ENCODE measurements around the gene SUPT7L.
"Not testable (repeated sequence)": the region's sequence is repeated elsewhere in the genome, so short reads cannot be mapped to it uniquely, and the experiment has no call there.

The SUPT7L gene

DNA sequence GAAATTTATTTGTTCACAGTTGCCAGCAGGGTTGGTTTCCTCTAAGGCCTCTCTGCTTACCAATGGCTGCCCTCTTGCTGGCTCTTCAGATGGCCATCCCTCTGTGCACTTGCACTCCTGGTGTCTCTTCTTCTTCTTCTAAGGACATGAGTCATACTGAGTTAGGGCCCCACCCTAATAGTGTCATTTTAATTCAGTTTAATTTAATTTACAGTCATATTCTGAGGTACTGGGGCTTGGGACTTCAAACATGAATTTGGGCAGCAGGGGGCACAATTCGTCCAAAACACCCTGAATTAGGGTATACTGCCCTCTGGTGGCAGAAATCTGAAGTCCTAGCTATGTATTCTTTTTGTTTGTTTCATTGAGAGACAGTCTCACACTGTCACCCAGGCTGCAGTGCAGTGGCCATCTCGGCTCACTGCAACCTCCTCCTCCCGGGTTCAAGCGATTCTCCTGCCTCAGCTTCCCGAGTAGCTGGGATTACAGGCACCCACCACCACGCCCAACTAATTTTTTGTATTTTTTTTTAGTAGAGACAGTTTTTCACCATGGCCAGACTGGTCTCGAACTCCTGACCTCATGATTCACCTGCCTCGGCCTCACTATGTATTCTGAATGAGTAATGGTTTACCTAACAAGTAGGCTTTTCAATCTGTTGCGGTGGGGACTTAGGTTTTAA, 20.1 kb upstream of the SUPT7L start:
- peak; percentile 96 for DNase-seq

DNA sequence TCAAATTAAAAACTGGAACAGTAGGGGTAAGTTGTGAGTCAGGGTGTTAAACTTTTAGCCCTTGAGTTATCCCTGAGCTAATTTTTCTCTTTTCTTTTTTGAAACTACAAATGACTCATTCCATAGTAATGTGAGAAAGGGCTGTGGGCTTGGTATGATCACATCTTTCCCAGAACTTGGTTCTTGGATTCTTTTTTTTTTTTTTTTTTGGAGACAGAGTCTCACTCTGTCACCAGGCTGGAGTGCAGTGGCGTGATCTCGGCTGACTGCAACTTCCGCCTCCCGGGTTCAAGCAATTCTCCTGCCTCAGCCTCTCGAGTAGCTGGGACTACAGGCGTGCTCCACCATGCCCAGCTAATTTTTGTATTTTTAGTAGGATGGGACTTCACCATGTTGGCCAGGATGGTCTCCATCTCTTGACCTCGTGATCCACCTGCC, 18.9 kb upstream of the SUPT7L start:
- DNase-seq = not testable (repeated sequence)

DNA sequence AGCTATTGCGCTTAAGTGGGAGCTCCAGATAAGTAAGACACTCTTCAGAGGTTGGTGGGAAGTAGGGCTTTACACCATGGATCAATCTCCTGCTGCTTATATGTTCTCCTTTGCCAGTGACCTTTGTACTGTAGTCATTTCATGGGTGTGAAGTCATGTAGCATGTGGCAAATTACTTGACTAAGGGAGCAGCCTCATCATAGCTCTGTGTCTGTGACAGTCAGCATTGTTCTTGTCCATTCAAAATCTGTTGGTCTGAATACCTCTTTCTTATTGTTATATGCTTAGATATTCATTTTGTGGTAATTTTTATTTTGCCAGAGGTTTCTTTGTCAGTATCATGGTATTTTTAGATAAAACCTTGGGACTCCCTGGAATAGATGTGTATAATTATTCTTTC, 18.4 kb upstream of the SUPT7L start:
- no peak for DNase-seq

DNA sequence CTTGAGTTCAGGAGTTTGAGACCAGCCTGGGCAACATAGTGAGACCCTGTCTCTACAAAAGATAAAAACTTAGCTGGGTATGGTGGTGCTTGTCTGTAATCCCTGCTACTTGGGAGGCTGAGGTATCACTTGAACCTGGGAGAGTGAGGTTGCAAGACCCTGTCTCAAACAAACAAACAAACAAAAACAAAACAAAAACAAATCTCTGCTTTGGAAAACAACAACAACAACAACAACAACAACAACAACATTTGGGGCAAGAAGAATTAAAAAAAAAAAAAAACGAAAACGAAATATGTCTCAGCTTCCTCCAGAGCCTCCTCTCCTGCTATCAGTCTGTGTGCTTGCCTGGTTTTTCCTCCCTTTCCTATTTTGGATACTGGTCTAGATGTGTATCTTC, 17.2 kb upstream of the SUPT7L start:
- no peak for DNase-seq

DNA sequence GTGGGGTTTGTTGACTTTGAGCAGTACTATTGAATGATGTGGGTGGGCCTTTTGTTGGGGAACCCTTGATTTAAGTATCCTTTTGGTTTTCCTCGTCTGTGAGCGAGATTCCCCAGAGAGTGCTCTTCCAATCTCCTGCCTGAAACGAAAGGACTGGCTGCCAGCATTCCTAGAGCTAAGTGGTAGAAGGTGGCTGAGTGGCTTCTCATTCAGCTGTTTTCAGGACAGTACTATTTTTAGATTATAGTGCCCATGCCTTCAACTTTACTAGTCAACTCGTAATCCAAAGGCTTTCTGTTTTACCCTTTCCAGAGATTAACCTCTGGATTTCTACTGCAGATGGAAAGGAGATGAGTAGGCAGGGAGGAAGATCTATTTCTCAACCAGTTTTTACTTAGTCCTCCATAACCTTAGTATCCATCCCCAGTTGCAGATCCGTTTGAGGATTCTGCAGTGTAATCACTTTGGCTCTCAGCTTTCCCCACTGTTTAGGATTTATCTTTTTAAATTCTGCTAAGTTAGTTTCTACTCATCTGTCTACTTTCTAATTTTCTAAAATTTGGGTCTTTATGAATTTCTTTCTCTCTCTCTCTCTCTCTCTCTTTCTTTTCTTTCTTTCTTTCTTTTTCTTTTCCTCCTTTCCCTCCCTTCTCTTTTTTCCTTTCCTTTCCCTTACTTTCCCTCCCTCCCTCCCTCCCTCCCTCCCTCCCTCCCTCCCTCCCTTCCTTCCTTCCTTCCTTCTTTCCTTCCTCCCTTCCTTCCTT, 9.5 kb upstream of the SUPT7L start:
- no peak for DNase-seq

DNA sequence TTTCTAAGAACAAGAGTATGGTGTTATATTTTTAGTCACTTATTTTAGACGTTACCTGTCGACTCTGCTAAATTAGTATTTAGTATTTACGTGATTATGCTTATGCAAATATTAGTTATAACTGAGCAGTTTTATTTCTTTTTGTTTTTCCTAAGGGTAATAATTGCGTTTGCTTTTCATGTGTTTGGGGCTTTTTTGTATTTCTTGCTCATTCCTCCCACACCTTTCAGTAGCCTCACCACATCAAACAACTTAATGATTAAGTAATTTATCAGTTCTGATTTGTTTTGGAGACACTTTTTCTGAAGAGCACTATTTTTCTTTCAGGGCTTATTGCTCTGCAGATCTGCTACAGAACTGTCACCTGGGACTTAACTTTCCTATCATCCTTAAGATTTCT, 7.8 kb upstream of the SUPT7L start:
- DNase-seq = no peak

DNA sequence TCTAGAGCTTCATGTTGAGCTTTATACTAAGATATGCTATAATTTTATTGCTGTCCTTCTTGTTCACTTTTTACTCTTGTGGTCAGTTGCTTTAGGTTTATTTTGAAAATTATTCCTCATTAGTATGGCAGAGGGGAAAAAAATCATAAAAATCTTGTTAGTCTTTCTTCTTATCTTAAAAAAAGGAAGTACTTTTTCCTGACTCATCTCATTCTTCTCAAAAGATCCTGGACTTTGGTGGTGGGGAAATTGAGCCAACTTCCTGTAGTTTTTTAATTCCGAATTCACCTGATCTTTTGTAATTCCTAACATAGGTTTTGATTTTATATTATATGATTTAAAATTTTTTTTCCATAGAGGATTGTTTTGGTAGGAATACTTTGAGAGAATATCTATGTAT, 4.0 kb upstream of the SUPT7L start:
- DNase-seq = no peak

DNA sequence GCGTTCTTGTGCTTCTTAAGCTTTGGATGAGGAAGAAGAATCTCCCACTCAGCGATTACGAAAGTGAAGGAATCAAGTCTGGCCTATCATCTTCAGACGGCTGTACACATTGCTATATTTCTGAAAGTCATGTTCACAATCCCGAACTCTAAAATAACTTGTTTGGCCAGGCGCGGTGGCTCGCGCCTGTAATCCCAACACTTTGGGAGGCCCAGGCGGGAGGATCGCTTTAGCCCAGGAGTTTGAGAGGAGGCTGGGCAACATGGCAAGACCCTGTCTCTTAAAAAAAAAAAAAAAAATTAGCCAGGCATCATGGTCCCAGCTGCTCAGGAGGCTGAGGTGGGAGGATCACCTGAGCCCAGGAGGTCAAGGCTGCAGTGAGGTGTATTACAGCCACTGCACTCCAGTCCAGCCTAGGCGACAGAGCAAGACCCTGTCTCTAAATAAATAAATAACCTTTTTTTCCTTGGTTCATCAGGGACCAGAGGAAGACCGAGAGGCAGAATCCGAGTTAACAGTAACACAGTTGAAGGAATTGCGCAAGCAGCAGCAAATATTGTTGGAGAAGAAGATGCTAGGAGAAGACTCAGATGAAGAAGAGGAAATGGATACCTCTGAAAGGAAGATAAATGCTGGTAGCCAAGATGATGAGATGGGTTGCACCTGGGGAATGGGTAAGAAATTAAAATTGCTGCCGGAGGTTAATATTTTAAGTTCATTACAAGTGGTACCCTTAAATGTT, 1.4 kb upstream of the SUPT7L start:
- no peak for DNase-seq

DNA sequence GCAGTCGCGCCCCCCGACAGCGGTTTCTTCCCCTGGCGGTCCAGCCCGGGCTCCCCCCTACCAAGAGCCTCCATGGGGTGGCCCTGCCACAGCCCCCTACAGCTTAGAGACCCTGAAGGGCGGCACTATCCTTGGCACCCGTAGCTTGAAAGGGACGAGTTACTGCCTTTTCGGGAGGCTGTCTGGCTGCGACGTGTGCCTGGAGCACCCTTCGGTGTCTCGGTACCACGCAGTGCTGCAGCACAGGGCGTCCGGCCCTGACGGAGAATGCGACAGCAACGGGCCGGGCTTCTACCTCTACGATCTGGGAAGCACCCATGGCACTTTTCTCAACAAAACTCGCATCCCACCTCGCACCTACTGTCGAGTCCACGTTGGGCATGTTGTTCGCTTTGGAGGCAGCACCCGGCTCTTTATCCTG, 750 bp upstream of the SUPT7L start:
- DNase-seq = peak; percentile 57

DNA sequence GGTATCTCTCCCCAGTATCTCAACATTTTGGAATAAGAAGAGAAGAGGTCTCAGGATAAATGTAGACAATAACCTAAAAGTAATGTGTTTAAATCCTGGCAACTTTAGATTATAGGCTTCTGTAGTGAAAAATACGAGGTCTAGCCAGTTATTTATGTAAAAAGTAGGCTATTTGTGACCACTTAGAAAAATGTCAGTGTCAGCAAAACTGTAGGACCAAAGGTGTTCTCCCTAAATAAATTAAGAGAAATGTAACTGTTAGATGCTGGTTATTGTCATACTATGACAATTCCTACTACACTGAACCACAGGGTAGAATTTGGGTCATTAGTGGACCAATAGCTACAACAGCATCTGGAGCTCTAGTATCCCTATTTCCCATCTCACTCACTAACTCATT, 2.0 kb downstream of the SUPT7L start:
- DNase-seq = no peak

DNA sequence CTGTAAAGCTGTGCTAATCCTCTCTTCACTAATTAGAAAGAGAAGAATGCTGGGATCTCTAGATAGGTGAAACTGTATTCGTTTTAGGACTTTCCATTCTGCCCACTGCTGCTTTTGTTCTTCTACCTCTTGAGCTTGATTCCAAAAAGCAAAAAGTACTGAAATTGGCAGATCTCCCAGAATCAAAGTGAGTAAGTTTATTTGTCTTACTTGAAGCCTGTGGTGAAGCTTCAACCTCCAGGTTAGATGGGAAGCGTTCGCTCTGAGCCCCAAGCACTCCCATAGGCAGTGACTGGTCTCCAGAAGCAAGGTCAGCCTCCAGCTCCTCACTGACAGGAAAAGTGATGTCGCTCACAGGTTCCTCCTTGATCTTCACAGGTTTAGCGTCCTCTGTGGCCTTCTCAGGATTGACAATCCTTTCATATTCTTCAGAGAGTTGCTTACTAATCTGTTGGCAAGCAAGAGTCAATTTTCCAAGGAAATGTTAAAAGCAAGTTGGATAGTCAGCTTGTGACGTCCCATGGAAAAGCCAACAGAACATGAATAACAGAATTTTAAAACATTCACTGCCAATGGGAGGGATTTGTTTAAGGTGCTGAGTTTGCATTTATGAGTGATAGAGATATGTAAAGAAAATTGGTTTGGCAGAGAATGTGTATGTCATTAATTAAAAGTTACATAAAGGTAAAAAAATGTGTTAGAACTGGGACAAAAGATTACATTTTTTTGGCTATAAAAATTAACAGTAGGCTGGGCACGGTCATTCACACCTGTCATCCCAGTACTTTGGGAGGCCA, 8.1 kb downstream of the SUPT7L start:
- DNase-seq = no peak

DNA sequence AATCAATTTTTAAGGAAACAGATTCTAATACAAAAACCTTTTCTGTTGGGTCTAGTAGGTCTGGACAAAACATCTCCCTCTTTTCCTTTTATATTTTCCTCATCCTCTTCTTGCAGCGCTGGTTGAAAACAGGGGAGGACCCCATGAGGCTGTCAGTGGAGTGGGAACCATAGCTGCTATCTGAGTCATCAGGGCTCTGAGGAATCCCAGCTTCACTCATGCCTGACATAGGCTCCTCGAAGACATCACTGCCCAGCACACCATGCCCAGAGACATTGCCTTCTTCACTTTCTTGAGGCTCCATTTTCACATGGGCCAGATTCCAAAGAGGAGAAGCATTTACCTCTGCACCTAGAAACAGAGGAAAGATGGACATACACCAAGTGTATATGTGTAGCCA, 10.0 kb downstream of the SUPT7L start:
- DNase-seq = no peak

DNA sequence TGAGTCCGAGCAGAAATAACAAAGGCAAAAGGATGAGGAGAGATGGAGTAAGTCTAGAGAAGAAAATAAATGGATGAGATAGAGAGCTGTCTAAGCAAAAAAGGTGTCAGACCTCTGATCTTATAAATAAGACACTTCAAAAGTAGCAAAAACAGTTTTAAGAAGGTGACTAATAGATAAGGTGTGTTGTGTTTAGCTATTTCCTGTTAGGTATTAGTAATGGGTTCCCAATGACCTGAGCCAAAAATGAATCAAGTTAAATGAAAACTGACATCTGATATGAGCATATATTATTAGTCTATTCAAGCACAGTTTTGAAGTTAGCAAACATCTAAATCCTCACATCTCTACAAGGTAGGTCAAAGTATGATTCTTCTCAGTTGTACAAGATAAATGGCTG, 10.6 kb downstream of the SUPT7L start:
- no peak for DNase-seq

DNA sequence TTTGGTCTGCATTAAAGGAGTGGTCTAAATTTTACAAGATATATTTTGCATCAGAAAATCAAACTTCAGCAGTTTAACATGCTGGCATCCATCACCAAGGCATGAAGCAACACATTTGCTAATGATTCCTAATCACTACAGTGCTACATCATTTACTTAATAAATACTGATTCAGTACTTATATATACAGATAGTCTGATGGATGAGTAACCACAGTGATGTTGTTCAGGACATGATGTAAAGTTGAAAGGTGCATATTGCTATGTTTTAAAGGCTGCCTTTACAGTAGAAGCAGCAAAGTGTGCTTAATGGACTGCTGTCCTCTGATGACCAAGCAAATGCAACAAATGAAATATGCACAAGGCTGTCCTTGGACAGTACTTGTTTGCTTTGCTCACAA, 11.1 kb downstream of the SUPT7L start:
- no peak for DNase-seq

DNA sequence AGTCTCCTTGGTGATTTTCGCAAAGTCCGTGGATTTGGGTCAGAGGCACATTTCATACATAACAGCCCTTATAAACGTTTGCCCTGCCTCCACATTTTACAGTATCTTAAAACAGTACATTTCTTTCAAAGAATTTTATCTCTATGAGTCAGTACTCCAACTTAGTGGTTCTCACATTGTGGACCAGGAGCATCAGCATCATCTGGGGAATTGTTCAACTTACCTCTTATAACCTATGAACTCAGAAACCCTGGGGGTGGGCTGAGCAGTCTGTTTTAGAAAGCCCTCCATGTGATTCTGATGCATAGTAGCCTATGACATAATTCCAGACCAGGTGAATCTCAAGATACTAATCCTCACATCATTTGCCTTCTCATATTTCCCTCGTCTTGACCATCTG, 12.4 kb downstream of the SUPT7L start:
- peak; percentile 15 for DNase-seq

DNA sequence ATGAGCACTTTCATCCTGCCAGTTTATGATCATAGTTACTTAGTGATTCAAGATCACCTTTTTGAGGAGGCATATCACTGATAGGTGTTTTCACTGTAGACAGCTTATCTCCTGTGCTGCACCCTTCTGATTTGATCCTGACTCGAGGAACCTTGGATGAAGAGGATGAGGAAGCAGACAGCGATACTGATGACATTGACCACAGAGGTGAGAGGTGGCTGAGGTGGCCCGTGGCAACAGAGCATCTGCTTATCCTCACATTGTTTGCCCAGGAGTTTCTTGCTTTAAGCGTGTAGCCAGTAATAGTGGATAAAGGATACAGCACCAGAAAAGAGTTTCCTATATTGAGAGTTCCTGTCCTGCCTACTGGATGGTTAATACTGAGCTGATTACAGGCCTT, 15.7 kb downstream of the SUPT7L start:
- no peak for DNase-seq

DNA sequence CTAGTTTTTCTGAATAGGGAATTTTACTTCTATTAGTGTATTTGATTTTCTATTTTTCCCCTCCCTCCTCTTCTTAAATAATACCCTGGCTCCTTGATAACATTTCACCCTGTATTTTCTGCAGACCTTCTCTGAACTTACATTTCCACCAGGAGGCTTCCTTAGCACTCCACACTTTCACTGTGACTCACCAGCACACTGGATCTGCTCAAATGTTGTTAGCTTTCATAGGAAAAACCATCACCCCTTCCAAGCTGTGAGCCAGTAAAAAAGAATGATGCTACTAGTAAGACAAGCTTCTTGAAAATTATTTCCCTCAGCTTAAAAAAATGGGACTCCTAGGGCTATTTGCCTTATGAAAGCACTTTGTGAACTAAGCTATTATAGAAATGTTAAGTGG, 16.1 kb downstream of the SUPT7L start:
- no peak for DNase-seq

DNA sequence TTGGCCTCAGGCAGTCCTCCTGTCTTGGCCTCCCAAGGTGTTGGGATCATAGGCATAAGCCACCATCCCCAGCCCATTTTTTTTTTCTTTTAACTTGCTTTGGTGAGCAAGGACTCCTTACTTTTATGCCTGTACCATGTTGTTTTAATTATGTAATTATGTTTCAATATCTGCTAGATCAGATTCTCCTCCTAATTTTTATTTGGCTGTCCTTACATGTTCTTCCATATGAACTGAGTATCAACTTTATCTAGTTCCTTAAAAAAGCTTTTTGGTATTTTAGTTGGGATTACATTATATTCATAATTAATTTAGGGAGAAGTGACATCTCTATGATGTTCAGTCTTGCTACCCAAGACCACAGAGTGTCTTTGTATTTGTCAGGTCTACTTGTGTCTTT, 18.2 kb downstream of the SUPT7L start:
- DNase-seq = no peak

DNA sequence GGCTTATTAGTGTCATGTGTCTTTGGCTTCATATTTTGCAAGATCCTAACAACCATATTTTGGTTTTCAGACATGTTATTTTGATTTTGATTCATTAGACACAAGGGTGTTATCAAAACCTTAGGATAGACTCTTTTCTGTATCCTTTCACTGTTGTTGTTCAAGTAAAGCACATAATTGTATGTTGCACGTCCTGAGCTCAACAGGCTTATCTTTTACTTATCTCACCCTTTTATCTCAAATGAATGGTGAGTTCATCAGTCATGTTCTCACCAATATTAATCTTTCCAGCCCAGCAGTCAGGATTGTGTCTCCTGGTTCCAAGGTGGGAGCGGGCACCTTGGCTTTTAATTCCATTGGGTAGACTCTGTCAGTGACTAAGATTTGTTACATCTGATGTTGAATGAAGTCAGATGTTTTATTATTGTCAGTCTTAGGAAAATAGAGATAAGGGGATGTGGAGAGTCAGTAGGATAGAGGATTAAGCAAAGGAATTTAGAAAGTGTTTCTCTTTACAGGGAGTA, 22.6 kb downstream of the SUPT7L start:
- no peak for DNase-seq

DNA sequence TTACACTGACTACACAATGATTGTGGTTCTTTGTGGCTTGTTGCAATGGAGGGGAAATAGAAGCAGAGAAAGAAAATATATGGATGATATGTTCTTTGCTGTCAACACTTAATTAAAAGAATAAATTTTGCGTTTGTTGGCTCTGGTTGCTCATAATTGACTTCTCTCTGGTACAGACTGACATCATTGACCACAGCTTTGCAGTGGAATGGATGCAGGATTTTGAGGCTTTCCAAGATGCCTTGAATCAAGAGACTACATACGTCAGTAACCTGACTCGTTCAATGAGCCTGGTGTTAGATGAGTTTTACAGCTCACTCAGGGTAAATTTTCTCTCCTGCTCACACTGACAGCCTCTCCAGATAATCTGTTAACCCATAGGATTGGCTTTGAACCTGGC, 24.7 kb downstream of the SUPT7L start:
- no peak for DNase-seq

DNA sequence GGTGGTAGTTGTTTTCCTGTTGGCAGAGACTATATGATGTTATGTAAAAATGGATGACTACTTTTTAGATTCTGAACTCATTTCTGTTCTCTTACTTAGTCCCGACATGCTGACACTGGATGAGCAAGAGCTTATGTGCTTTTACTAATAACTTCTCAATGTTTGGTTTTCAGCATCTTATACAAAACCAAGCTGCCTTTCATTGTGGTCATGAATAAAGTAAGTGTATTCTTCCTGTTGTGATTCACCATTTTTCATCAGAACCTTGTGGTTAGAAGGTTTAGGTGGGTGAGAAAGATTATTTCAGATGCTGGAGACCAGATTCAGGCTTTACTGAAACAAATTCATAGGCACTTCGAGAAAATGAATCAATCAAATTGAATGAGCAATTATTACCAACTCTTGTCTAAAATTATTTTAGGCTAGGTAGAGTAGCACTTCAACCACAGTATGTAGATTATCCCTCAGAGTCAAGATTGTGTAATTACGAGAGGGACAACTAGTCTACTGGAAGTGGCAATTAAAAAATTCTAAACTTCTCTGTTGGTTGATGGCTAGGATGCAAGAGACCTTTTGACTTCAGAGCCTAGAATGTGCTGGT, 25.3 kb downstream of the SUPT7L start:
- no peak for DNase-seq

DNA sequence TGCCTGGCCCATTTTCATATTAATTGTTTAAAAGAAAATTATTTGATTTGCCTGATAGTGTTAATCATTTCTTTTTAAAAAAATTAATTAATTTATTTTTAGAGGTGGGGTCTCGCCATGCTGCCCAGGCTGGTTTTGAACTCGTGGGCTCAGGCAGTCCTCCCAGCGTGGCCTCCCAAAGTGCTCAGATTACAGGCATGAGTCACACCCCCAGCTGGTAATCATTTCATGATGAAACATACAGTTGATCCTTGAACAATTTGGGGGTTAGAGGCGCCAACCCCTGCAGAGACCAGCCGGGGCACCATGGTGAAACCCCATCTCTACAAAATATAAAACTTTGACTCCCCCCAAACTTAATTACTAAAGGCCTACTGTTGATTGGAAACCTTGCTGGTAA, 26.6 kb downstream of the SUPT7L start:
- no peak for DNase-seq

DNA sequence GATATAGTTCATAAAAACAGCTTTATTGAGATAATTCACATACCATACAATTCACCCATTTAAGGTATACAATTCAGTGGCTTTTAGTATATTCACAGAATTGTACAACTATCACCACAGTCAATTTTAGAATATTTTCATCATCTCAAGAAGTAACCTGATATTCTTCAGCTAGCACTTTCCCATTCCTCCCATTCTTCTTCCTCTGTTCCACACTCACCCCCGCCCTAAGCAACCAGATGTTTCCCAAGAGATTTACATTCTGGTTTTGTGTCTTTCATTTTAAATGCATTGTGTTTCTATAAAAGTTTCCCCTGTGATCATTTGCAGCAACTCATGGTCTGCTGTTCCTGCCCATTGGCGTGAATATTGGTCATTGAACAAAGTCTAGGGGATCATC, 29.1 kb downstream of the SUPT7L start:
- no peak for DNase-seq
